HG02884 (cell line): ENCODE results near the gene KLHDC7A.
"Not testable (repeated sequence)": the region's sequence is repeated elsewhere in the genome, so short reads cannot be mapped to it uniquely, and the experiment has no call there.

Experiments used
- ATAC-seq: cut with Tn5 transposase; IDR thresholded peaks from one replicate; pipeline ENCODE4 v1.9.1; 2021; ENCODE audit warnings: mild to moderate bottlenecking, moderate library complexity; ENCODE audit not compliant: unreplicated experiment

Gene KLHDC7A

DNA sequence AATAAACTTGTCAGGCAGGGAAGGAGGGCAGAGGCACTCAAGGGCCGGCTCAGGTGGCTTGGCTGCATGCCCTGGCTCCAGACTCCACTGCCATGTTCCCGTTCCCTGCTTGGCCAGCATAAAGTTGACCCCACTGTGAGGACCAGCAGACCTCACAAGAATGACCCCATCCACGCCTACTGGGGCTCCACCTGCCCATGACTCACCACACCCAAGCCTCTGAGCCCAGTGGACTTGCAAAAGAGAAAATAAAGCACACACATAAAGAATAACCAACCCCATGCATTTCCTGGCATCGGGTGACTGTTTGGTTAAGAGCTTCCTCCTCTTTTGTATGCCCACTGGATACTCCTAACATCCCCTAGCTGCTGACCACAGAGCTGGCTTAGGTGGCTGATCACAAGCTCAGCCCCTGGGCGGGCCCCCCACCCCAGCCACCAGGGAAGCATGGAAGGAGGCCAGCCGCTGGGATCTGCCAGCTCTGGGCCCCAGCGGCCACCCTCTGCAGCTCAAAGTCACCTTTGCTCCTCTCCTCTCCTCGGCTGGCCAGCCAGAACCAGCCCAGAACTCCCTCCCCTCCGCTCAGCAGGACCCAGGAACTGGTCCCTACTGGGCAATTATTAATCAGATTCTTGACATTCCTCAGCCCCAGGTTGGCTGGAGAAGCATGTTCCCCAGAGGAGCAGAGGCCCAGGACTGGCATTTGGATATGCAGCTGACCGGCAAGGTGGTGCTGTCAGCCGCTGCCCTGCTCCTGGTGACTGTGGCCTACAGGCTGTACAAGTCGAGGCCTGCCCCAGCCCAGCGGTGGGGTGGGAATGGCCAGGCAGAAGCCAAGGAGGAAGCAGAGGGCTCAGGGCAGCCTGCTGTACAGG is at the start of gene KLHDC7A:
KLHDC7A (plus strand) TSS at position 616 of the 875 bp plus-strand sequence; CDS start at position 668, 52 bp downstream.
- ATAC-seq: no peak

DNA sequence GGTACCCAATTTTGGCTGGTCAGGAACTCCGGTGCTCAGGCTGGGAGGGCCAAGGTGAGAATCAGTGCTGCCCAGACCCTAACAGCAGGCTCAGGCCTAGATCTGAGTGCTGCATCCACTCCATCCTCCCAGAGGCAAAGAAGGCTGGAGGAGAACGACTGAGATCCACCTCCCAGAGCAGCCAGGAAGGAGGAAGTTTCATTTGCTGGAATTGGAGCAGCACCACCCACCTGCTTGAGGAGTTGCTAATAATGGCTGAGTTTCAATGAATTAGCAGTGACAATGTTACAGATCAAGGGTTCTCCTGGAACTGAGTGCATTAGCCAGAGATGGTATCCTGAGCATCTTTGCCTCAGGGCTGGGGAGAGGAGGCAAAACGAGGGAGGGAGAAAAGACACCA is 46.7 kb upstream of the KLHDC7A start:
- ATAC-seq: no peak

DNA sequence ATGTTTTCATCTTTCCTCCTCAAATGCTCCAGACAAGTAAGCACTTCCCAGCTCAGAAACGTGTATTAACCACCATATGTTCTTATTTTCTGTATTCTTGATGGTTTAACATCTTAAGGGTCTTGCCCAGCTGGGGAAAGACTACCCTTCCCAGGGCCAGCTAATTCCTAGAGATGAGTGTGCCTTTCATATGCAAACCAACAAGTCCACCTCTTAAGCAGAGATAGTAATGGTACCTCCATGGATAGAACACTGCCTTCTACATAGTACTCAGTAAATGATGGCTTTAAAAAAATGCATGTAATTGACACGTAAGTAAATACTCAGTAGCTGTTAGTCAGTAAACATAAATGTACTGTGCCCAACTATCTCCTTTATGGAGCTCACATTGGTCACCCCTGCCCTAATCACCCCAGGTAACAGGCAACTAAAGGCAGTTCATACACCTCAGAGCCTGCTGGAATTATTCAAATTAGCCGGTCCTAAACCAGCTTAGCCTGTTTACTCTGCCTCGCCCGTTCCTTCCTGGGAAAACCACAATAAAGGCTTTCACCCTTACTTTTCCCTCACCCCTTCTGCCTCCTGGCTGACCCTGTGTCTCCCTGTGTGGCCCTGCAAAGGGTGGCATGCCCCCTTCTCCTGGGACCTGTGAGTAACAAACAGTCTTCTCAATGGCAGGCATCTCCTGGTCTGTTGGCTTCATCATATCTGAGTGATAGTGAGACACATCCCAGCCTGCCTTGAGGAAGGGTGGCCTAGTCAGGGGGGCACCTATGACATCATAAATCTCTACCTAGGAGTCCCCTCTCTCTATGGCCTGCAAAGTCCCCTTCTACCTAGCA is 40.1 kb upstream of the KLHDC7A start:
- ATAC-seq: no peak

DNA sequence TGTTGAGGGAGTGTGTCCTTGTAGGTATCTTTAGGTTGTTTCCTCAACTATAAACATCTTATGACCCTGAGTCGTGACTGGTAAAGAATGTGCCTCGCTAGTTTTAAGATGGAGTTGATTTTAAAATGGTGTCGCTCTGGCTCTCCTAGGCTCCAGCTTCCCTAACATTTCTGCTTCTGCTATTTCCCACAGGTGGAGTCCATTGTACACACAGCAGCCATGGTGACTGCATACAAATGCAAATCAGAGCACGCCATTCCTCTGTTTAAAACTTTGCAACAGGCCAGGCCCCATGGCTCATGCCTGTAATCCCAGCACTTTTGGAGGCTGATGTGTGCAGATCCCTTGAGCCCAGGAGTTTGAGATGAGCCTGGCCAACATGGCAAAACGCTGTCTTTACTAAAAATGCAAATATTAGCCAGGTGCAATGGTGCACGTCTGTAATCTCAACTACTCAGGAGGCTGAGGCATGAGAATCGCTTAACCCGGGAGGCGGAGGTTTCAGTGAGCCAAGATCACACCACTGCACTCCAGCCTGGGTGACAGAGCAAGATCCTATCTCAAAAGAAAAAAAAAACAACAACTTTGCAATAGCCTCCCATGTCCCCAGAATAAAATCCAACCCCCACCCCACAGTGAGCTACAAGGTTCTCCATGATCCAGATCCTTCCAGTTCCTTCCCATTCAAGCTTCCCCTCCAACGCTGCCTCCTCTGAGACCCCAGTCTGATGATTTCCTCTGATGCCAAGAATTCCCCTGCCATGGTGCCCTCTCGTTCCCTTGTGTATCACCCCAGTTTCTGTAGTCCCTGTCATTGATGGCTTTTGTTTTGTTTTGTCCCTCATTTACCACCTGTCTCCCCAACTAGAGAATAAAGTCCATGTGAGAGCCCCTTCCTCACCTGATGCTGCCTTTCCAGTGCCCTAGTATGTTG is 36.9 kb upstream of the KLHDC7A start:
- no peak for ATAC-seq

DNA sequence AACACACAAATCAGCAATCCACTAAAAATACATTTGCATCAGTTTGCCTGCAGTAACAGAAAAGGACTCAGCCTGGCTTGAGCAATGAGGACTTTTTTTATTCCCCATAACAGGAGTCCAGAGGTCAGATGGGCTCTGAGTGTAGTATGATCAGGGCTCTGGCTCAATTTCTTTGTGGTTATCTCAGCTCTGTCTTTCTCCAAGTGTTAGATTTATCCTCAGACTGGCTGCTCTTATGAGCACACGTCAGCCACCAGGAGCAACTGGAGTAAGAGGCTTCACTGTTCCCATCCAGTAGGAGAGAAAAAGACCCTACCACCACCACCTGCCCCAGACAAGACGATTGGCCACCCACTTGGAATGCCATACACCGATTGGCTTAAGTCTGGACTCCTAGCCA is 36.2 kb upstream of the KLHDC7A start:
- no peak for ATAC-seq

DNA sequence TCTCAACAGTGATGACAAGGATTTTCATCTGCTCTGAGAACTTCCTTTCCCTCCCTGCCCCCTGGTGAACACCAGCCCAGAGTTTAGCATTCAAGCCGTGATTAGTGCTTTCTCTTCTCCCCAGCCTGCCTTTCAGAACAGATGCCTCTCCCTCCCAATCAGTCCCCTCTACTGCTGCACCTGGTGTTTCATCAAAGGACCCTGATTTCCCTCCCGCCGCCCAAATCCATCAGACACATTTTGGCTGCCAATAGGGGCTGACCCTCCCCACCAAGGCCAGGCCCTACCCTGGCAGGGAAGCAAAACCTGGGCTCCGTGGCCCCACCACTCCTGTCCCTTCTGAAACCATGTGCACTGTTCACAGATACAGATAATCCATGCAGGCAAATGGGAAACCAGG is 34.0 kb upstream of the KLHDC7A start:
- no peak for ATAC-seq

DNA sequence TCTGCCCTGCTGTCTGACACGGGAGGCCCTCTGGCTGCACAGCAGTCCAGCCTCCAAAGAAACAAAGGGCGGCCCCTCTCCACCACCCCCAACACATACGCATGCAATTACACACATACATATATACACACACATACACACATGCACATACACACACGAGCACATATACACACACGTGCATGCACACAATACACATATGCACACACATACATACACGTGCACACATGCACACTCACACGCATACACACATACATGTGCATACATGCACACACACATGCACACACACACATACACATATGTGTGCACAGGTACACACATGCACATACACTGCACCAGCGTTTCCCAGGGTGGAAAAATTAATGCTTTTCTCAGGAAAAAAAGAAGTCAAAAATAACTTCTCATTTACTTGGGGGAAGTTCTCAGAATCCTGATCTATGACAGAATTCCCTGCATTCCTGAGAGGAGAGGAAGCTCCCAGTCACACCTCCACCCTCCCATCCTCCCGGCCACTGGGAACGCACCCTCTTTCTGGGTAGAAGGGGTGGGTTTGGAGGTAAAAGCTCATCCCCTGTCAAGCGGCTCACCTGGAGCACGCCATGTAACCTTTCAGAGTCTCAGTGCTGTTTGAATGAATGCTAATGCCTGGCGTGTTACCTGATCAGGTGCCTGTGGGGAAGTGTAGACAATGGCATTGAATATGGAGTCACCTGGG is 33.1 kb upstream of the KLHDC7A start:
- ATAC-seq: no peak

DNA sequence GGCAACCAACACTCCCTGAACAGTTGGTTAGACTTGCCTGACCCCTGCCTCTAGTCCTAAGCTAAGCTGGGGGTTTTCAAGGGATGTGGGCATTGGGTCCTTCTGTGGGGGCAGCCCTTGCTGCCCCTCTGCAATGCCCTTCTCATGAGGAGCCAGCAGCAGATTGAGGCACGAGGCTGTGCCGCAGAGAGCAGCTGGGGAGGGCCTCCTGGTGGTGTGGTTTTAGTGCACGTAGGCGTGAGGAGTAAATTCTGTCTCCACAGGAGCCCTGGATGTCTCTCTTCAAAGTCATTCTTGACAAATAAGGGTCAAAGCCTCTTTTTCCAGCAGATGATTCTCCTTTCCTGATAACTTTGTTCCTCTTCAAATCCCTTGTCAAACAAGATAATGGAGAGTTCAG is 31.8 kb upstream of the KLHDC7A start:
- ATAC-seq: no peak

DNA sequence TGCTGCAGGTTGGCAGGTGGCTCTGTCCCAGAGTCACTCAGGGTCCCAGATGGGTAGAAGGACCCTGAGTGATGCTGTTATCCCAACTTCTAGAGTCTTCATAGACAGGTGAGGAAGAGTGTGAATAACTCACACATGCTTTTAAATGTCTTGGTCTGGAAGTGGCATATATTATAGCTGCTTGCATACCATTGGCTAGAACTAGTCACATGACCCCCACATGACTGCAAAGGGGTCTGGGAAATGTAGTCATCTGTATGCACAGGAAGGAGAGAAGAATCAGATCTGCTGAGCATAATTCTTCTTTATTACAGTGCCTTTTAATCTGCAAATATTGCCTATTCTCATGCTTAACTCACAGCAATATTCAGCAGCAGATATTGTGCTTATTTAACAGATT is 28.2 kb upstream of the KLHDC7A start:
- no peak for ATAC-seq

DNA sequence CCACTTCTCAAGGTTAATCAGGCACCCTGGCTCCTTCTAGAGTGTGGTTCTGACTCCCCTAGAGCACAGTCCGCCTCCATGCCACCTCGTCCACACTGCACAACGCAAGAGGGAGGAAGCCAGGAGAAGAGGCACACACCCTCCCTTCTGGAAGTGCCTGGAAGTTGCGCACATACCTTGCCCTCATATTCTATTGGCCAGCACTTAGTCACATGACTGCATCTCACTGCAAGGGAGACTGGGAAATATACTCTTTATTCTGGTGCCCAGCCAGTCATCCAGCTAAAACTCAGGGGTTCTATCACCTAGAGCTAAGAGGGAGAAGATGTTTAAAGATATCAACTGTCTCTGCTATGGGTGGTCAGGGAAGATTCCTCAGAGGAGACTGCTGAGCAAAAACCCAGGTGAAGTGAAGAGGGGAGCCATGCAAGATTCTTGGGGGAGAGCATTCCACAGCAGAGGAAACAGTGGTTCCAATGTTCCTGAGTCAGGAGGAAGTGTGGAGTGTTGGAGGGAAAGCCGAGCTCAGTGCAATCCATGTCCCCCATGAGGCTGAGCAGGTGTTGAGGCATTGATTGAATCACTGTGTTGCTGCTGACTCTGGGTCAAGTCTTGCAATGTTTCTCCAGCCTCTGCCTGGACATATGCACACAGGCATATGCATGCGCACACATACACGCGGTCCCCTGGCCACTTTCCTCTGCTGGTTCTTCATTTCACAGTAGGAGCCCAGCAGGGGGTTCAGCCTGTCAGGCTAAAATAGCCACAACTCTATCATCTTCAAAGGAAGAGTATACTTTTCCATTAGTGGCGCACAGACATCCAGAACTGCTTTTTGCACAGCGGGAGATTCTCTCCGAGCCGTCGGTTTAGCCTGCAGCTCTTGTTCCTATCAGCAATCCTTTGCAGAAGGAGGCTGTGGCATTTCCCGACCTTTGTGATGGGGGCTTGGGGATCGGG is 22.3 kb upstream of the KLHDC7A start:
- ATAC-seq: no peak

DNA sequence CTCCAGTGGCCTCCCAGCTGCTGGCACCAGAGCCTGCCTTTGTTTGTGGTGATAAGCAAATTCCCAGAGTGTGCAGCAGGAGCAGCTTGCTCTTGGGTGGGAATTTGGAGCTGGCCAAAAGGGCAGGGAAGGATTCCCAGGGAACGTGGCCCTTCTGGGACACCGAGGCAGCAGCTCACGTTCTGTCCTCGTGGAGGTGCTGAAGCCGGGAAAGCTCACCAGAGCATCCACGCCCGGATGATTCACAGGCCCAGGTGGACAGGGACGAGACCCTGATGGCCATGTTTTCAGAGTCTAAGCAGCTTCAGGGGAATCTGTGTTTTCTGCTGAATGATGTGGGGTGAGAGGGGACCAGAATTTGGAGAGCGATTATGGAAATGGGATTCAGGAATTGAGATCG is 19.1 kb upstream of the KLHDC7A start:
- no peak for ATAC-seq

DNA sequence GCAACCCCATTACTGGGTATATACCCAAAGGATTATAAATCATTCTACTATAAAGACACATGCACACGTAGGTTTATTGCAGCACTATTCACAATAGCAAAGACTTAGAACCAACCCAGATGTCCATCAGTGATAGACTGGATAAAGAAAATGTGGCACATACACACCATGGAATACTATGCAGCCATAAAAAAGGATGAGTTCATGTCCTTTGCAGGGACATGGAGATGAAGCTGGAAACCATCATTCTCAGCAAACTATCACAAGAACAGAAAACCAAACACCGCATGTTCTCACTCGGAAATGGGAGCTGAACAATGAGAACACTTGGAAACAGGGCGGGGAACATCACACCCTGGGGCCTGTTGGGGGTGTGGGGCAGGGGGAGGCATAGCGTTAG is 18.2 kb upstream of the KLHDC7A start:
- ATAC-seq: not testable (repeated sequence)

DNA sequence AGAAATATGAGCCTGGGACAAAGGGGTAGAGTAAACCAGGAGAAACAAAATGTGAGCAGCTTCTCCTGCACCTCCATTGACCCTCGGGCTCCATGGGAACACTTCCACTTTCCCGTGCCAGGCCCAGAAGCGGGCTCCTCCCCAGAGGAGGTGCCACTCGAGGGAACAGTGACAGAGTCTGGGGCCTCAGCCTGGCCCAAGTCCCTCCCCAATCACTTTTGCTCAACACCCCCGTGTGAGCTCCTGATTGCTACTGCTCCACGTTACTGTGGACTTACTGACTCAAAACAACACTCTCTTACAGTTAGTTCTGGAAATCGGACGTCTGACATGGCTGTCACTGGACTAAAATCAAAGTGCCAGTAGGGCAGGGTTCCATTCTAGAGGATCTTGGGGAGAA is 17.7 kb upstream of the KLHDC7A start:
- no peak for ATAC-seq

DNA sequence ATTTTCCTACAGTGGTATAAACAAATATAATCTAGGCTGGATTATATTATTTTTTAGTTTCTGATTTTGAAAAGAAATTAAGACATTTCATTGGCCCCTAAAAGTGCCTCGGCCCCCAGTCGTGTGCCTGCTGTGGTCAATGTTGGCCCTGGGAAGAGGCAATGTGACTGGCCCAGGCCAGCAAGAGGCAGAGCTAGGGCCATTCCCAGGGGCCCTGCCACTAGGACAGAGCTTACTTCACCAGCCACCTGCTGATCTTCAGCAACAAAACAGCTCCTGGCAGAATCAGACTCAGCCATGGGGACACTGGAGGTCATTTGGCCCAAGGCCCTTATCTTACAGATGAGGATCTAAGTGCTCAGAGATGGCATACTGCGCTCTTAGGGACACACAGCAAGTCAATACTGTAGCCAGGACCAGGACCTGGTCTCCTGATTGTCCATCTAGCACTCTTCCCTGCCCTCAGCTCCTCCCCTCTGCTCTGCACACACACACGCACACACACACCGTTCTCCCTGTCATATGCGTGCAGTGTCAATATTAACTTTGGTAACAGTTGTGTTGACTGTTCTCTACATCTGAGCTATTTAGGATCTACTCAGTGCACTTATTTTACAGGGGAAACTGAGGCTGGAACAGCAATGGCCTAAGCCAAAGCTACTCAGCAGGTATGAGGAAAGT is 16.6 kb upstream of the KLHDC7A start:
- ATAC-seq: no peak

DNA sequence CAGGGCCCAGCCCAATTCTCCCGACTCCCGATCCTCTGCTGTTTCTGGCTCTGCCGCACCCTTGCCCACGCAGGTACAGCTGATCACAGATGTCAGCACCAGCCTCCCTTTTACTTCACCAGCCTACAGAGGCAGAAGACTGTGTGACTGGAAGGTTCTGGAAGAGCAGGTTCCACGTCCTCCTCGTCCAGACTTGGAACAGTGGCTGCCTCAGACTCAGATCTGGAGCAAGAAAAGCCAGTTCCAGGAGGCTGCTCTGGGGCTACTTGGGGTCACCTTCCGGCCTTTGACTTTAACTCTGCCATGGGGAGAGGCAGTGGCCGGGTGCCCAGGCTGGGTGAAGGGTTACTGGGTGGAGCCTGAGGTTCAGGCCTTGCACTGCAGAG is 16.1 kb upstream of the KLHDC7A start:
- no peak for ATAC-seq

DNA sequence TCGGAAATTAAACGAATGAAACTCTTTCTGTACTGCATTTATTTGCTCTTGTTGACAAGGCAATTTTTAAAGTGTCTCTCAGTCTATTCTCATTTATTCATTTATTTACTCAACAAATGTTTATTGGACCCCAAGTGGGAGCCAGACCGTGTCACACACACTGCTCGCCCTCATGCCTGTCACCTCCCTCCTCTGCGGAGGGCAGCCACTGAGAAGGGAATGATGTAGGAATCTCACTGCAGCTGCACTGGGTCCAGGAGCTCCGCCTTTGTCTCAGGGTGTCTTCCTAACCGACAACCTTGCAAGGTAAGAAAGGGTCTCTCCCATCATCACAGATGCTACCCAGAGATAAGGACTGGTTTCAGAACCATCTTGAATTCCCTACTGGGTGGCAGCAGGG is 14.1 kb upstream of the KLHDC7A start:
- no peak for ATAC-seq

DNA sequence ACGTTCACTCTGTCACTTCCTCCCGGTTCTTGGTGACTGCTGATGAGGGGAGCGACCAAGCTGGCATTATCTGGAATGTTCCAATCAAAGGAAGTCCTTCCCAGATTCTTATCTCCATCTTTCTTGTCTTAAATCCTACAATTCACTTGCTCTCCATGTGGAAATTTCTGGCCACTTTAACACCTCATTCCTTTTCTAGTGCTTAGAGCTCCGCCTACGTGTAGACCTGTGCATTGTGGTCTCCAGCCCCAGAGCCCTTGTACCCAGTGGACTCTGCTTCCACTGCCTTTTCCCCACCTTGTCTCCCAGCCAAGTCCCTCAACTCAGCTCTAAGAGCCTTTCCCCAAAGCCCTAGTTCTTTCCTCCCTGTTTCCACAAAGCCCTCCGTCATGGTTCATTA is 12.2 kb upstream of the KLHDC7A start:
- ATAC-seq: no peak

DNA sequence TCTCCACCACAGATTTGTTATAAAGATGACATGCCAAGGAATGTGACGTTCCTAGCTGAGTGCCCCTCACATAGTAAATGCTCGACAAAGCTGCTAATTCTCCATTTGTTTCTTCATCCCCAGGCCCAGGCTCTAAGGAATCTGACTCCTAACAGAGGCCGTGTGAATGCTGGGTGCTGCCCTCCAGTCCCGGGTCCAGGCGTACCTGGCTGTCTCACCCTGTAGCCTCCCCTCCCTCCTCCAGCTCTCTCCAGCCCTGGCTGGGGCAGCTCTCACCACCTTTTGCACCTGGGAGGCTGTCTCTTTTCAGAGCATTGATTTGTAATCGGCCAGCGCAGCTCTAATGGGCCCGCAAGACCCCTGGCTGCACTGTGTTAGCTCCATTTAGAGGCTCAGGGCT is 11.2 kb upstream of the KLHDC7A start:
- ATAC-seq: no peak
